ENCODE data around the gene AJM1.
A peak's percentile ranks its signal among the peaks of the same experiment; 100 is the strongest.
"Not testable (repeated sequence)": the region's sequence is repeated elsewhere in the genome, so short reads cannot be mapped to it uniquely, and the experiment has no call there.

The AJM1 gene

GRCh38 chr9:136866898-136867421, 24.7 kb downstream of the AJM1 start:
- not testable (repeated sequence) for DNase-seq (ENCODE audit: low read depth in 1 of 2, low spot score in 1 of 2)

GRCh38 chr9:136867480-136867879, 25.2 kb downstream of the AJM1 start:
- DNase-seq (ENCODE audit: low read depth in 1 of 2, low spot score in 1 of 2), result no peak

- no peak for DNase-seq (ENCODE audit: low read depth in 1 of 2, low spot score in 1 of 2)
These were observed 25.6 kb downstream of the AJM1 start for GRCh38 chr9:136867917-136868316.

GRCh38 chr9:136868644-136869043, 26.4 kb downstream of the AJM1 start:
- no peak for DNase-seq (ENCODE audit: low read depth in 1 of 2, low spot score in 1 of 2)

GRCh38 chr9:136869611-136870010, 27.3 kb downstream of the AJM1 start:
- DNase-seq (ENCODE audit: low read depth in 1 of 2, low spot score in 1 of 2), result not testable (repeated sequence)

- no peak for DNase-seq (ENCODE audit: low read depth in 1 of 2, low spot score in 1 of 2)
These were observed 32.9 kb downstream of the AJM1 start for GRCh38 chr9:136875155-136875554.

GRCh38 chr9:136876476-136876875, 34.2 kb downstream of the AJM1 start:
- no peak for DNase-seq (ENCODE audit: low read depth in 1 of 2, low spot score in 1 of 2)

- DNase-seq (ENCODE audit: low read depth in 1 of 2, low spot score in 1 of 2), result no peak
These were observed 38.4 kb downstream of the AJM1 start for GRCh38 chr9:136880651-136881050.

- DNase-seq (ENCODE audit: low read depth in 1 of 2, low spot score in 1 of 2), result peak in 1 of 2 donors; percentile 19
These were observed 39.4 kb downstream of the AJM1 start for GRCh38 chr9:136881691-136882108.

GRCh38 chr9:136882109-136882946, 40.0 kb downstream of the AJM1 start:
- peak; percentile 67 to 80 for DNase-seq (ENCODE audit: low read depth in 1 of 2, low spot score in 1 of 2)

- not testable (repeated sequence) for DNase-seq (ENCODE audit: low read depth in 1 of 2, low spot score in 1 of 2)
These were observed 40.6 kb downstream of the AJM1 start for GRCh38 chr9:136882947-136883283.

- DNase-seq (ENCODE audit: low read depth in 1 of 2, low spot score in 1 of 2), result not testable (repeated sequence)
These were observed 41.4 kb downstream of the AJM1 start for GRCh38 chr9:136883670-136884069.

GRCh38 chr9:136885950-136886578, 43.8 kb downstream of the AJM1 start, which contains the start of gene TRAF2:
Gene TRAF2, plus strand, starts transcription at chr9:136886516. Its CDS starts 12,225 bp downstream, at chr9:136898741.
- DNase-seq (ENCODE audit: low read depth in 1 of 2, low spot score in 1 of 2), result peak; percentile 90 to 96

GRCh38 chr9:136886610-136887597, 44.6 kb downstream of the AJM1 start:
- peak in 1 of 2 donors; percentile 18 for DNase-seq (ENCODE audit: low read depth in 1 of 2, low spot score in 1 of 2)

- DNase-seq (ENCODE audit: low read depth in 1 of 2, low spot score in 1 of 2), result no peak
These were observed 46.2 kb downstream of the AJM1 start for GRCh38 chr9:136888454-136888853.

- DNase-seq (ENCODE audit: low read depth in 1 of 2, low spot score in 1 of 2), result no peak
These were observed 47.6 kb downstream of the AJM1 start for GRCh38 chr9:136889858-136890257.

GRCh38 chr9:136890661-136891060, 48.4 kb downstream of the AJM1 start:
- no peak for DNase-seq (ENCODE audit: low read depth in 1 of 2, low spot score in 1 of 2)

Measured in activated T-helper 1 cell treated with anti-CD3 and anti-CD28 coated beads, Interleukin-2, amount 50 U/mL, for 16 hours (primary cell).